GM23338 (cell line): ENCODE measurements around the gene MYRF. TPM values are rescaled to one million over a fixed set of nuclear protein-coding genes. Genes with fewer than 3 reads are reported as not detected.

ENCODE experiments used
- CREB1 ChIP-seq: fragments of 250-450 bp; sonication (Bioruptor Pico); IDR thresholded peaks from 2 replicates; pipeline ENCODE4 v1.5.0; 2020; ENCODE audit warnings: low read depth, mild to moderate bottlenecking, moderate library complexity
- POLR2AphosphoS5 ChIP-seq: IDR thresholded peaks from 2 replicates; pipeline ENCODE4 v1.6.1; 2016; ENCODE audit warnings: antibody characterized with exemption, low read depth
- REST ChIP-seq: IDR thresholded peaks from one replicate; pipeline ENCODE4 v1.6.1; 2018; ENCODE audit warnings: antibody characterized with exemption; ENCODE audit not compliant: unreplicated experiment
- STAT1 ChIP-seq: IDR thresholded peaks from one replicate; pipeline ENCODE4 v1.6.1; 2016; ENCODE audit warnings: antibody characterized with exemption; ENCODE audit not compliant: unreplicated experiment
- ZNF462 ChIP-seq: fragments of 250-450 bp; sonication (Bioruptor Pico); IDR thresholded peaks from 2 replicates; pipeline ENCODE4 v1.5.0; 2020; ENCODE audit warnings: mild to moderate bottlenecking, moderate library complexity
- polyA plus RNA-seq: library from polyadenylated mRNA; unstranded; fragments of >200 nt; fragmentation: Nextera tagmentation; extraction: Ambion mirVana; gene quantifications from 2 replicates; pipeline ENCODE4 v1.2.1, GENCODE V29; 2016
- total RNA-seq: library from RNA; depleted of rRNA; stranded (reverse); fragments of >200 nt; shearing (Covaris generic); gene quantifications from 2 replicates; pipeline ENCODE4 v1.2.3, GENCODE V29; 2014

MYRF gene
- total and polyA plus RNA-seq, 2 experiments from 2014 or later: 1.9 to 5.5 TPM

- no peak for TF ChIP-seq REST
- no peak for TF ChIP-seq ZNF462 (CRISPR knock-in tag)
- no peak for TF ChIP-seq CREB1 (CRISPR knock-in tag)
- no peak for TF ChIP-seq POLR2AphosphoS5
- TF ChIP-seq STAT1: no peak
These were observed 21.1 kb upstream of the MYRF start (continued) for GRCh38 chr11:61731211-61731951.
